GM19099 (cell line): Measurements from ENCODE around the gene SLC34A2.

Source experiments
- POLR2A ChIP-seq: IDR thresholded peaks from 3 replicates; pipeline ENCODE4 v1.6.1; 2011; ENCODE audit warnings: low read depth; ENCODE audit not compliant: insufficient read length; ENCODE audit errors: extremely low read depth

SLC34A2 gene

DNA sequence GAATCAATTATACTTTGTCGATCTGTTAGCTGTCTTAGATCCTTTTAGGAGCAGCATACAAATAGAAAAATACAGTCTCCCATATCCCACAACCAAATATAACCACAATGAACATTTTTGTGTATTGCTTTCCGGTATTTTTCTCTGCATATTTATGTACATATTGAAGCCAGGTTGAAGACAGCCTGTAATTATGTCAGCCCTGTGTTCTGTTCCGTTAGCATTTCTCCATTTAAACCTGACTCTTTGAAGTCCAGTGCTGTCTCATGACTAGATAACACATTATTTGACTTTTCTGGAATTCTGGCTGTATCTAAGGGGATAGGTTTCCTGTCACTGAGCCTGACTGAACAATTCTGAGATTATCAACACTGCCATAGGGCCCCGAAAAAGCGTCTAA, 4.0 kb upstream of the SLC34A2 start:
- TF ChIP-seq POLR2A = no peak

DNA sequence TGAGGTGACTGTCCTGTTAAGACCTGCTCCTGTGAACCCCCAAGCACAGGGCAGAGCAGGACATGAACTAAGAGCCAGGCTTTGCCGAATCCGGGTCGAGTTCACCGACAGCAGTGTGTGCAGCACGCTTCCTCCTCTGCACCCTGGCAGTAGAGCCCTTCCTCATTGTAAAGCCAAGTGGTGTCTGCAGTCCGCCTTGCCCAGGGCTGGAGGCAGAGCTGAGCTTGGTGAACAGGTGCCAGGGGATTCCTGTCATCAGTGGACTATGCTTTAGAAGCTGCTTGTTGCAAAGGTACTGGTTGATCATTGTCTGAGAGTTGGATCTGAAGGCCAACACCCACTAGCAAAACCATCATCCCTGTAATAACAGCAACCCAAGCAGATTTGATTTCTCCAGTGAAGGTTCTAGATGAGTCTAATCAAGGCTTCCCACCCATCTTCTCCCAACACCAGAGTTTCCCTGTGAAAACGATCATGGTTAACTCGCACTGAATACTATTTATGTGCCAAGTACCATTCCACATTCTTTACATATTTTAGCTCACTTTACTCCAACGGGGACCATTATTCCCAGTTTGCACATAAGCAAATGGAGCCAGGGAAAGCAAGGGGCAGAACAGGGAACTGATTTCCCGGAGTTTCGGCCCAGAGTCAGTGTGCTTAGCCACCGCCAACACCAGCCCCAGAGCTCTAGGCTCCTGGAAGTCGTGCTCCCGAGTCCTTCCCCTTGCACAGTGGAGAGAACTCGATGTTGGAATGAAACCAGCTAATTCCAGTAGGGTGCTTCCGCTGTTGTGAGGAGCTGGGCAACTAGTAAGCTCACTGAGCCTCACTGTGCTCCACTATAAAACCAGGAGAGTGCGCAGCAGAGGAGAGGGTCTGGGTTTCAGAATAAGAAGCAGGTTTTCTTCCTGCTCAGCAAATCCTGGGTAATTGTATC, 1.4 kb upstream of the SLC34A2 start:
- TF ChIP-seq POLR2A = no peak

DNA sequence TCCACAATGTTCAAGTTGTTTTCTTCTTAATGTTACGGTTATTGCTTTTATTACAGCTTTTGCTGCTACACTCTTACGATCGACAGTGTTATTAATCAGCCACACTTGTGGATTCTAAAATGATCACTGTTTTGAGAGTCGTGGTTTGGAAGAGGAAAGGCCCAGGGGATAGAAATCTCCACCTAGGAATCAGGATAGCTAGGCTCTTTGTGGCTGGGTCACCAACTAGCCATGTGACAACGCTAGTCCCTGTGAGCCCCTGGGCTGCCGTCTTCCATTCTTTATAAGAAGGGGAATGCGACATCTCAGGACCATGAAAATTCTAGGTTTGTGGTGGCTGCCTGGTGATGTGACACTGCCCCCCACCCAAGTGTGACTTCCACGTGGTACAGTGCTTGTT, 380 bp downstream of the SLC34A2 start:
- TF ChIP-seq POLR2A = no peak

DNA sequence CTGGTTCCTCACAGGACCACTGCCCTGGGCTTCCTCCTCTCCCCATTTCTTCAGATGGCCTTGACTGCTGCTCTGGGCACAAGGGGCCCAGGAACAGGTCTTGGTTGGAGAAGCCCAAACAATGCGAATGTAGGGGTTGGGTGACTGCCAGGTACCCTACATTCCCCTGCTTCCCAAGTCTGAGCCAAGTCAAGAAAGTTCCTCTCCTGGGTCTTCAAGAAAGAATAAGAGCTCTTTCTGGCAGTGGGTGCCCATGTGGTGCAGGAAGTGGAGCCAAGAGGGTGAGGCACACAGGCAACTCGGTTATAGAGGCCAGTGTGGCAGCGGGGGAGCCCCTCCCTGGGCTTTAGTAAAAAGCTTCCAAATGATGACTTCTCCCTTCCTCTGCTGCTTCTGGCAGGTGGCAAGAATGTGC, 2.7 kb downstream of the SLC34A2 start:
- TF ChIP-seq POLR2A = no peak

DNA sequence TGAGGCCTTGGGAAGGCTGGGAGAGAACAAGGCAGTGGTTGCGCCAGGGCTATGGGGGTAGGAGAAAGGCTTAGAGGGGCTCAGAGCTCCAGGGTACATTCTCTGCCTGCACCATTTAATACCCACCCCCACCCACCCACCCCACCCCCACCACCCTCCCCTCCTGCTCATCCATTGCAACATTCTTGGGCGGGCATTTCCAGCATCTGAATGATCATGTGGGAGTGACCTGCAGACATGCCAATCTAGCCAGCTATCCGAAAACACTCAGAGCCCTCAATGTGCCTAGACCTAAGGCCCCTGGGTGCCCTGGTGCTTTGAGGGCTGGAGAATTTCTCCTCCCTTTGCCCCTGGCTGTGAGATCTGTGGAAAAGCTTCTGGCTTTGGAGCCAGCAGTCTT, 3.1 kb downstream of the SLC34A2 start:
- TF ChIP-seq POLR2A = no peak

DNA sequence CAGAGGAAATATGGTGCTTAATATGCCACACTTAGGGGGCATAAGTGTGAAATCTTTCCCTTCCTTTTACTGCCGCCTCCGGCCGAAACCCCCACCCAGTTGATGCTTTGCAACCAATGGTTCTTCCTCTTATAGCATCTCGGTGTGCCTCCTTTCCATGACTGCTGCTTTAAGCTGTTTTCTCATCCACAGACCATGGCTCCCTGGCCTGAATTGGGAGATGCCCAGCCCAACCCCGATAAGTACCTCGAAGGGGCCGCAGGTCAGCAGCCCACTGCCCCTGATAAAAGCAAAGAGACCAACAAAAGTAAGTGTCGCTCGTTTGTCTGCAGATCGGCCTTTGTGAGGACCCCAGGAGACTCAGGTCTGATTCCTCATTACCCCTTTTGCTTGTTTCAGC, 6.7 kb downstream of the SLC34A2 start:
- no peak for TF ChIP-seq POLR2A

DNA sequence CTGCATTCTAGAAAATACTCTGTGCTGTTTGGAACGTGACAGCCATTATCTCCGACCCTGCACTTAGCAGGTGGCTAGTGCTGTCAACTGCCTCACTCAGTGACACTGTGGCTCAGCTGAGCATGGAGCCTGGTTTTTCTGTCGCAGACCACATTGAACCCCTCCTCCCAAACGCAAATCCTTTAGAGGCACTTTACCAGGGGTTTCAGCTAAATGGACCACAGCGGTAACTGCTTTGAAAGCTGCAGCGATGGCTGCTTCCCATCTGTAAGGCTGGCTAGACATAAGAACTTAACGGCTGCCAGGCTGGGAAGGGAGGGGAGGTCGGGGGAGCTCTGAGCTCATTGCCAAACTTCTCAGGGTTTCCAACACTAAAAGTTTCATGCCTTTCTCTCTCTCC, 8.1 kb downstream of the SLC34A2 start:
- TF ChIP-seq POLR2A = no peak

DNA sequence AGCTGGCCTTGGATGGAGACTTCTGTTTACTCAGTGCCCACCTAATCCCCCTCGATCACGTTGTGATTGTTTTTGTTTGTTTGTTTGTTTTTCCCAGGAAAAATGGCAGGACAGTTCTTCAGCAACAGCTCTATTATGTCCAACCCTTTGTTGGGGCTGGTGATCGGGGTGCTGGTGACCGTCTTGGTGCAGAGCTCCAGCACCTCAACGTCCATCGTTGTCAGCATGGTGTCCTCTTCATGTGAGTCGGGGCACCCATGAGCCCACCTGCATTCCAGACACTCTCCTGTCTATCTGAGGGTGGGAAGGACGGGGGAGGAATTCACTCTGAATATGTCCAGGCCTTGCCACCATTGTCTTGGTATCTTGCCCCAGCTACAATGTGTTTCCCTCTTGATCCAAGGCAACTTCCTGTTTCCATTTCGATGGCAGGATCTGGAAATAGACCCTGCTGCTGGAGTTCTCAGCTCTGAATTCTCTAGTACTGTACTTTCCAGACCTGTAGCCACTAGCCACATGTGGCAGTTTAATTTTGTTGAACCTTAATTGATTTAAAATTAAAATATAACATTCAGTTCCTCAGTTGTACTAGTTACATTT, 10.5 kb downstream of the SLC34A2 start:
- no peak for TF ChIP-seq POLR2A

DNA sequence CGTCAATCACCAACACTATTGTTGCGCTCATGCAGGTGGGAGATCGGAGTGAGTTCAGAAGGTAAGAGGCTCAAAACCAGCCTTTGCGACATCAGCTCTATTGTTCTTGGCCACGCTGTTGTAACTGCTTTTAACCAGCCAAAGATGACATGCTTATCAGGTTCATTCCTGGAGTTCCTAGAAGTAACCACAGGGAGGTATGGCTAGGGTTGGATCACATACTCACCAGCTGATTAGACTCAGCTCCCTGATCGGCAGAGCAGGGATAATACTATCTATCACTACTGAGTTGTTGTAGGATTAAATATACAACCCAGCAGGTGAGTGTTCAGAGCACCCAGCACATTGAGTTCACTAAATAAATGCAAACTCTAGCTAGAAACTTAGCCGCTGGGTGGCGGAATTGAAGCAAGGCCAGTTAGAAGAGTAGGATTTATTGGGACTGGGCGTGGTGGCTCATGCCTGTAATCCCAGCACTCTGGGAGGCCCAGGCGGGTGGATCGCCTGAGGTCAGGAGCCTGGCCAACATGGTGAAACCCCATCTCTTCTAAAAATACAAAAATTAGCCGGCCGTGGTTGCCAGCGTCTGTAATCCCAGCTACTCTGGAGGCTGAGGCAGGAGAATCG, 12.4 kb downstream of the SLC34A2 start:
- TF ChIP-seq POLR2A = no peak

DNA sequence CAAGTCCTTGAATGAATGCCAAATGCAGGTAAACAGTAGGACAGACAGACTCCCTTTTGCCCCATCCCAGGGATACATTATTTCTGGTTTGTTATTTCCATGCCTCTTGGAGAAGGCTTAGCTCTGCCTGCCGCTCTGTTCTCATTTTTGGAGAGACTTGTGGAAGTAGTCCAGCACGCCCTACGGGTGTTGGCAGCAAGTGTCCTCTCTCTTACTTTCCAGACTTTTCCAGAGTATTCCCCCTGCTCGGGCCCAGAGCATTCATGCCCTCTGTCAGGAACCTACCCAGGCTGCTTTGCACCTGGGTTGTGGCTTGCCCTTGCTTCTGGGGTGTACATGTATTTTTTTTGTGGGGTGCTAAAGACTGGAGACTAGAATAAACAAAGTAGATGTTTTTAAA, 15.3 kb downstream of the SLC34A2 start:
- TF ChIP-seq POLR2A = no peak

DNA sequence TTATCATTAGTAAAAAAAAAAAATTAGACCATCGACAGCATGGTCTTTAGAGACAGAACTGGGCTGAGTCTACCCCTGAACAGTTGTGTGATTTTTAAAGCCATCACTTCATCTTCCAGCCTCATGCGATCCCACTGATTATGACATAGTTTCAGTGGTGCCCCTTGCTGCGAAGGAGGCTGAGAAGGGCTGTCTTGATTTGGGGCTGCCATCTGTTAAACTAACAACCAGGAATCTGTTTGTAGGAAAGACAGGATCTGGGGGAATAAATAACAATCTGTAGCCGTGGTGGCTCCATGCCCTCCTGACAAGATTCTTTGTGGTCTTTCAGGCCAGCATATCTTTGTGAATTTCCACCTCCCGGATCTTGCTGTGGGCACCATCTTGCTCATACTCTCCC, 17.1 kb downstream of the SLC34A2 start:
- TF ChIP-seq POLR2A = no peak

DNA sequence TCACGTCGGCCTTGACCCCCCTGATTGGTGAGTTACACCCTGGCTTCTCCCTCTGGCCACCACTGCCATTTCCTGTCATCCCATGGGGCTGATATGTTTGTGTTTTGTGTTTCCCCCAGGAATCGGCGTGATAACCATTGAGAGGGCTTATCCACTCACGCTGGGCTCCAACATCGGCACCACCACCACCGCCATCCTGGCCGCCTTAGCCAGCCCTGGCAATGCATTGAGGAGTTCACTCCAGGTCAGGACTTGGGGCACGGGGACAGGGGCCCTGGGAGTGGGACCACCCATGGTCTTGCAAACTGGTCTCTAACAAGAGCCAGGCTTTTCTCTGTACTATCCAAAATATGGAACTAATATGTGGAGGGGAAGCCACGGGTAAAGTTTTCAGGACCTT, 18.7 kb downstream of the SLC34A2 start:
- no peak for TF ChIP-seq POLR2A

DNA sequence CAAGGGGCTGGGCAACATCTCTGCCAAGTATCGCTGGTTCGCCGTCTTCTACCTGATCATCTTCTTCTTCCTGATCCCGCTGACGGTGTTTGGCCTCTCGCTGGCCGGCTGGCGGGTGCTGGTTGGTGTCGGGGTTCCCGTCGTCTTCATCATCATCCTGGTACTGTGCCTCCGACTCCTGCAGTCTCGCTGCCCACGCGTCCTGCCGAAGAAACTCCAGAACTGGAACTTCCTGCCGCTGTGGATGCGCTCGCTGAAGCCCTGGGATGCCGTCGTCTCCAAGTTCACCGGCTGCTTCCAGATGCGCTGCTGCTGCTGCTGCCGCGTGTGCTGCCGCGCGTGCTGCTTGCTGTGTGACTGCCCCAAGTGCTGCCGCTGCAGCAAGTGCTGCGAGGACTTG, 20.6 kb downstream of the SLC34A2 start:
- TF ChIP-seq POLR2A = no peak

DNA sequence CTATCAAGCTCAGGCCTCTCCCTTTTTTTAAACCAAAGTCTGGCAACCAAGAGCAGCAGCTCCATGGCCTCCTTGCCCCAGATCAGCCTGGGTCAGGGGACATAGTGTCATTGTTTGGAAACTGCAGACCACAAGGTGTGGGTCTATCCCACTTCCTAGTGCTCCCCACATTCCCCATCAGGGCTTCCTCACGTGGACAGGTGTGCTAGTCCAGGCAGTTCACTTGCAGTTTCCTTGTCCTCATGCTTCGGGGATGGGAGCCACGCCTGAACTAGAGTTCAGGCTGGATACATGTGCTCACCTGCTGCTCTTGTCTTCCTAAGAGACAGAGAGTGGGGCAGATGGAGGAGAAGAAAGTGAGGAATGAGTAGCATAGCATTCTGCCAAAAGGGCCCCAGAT, 21.5 kb downstream of the SLC34A2 start:
- TF ChIP-seq POLR2A = no peak

DNA sequence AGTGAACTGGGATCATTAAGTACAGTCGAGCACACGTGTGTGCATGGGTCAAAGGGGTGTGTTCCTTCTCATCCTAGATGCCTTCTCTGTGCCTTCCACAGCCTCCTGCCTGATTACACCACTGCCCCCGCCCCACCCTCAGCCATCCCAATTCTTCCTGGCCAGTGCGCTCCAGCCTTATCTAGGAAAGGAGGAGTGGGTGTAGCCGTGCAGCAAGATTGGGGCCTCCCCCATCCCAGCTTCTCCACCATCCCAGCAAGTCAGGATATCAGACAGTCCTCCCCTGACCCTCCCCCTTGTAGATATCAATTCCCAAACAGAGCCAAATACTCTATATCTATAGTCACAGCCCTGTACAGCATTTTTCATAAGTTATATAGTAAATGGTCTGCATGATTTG, 22.3 kb downstream of the SLC34A2 start:
- no peak for TF ChIP-seq POLR2A

DNA sequence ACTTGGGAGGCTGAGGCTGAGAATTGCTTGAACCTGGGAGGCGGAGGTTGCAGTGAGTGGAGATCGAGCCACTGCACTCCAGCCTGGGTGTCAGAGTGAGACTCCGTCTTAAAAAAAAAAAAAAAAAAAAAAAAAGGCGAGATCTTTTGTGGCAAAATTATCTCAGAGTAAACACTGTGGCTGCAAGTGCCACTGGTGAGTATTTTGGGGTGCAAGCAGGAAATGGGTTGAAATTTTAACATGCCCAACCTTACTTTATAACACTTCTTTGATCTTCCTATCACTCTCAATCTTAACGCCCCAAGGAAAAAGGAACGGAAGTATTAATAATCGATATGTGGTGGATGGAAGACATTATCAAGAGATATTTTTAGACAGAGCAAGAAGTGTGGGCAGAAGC, 32.1 kb downstream of the SLC34A2 start:
- TF ChIP-seq POLR2A = no peak
